Stimulated activated CD8-positive, alpha-beta memory T cell treated with anti-CD3 and anti-CD28 coated beads, Interleukin-4, amount 100 ng/mL, for 48 hours (primary cell): ENCODE data around the gene NUDT22.
A peak's percentile ranks its signal among the peaks of the same experiment; 100 is the strongest.

Source experiments
- DNase-seq: peaks from one replicate; pipeline ENCODE4 v3.0.0-alpha.2; 2020

NUDT22 gene

DNA sequence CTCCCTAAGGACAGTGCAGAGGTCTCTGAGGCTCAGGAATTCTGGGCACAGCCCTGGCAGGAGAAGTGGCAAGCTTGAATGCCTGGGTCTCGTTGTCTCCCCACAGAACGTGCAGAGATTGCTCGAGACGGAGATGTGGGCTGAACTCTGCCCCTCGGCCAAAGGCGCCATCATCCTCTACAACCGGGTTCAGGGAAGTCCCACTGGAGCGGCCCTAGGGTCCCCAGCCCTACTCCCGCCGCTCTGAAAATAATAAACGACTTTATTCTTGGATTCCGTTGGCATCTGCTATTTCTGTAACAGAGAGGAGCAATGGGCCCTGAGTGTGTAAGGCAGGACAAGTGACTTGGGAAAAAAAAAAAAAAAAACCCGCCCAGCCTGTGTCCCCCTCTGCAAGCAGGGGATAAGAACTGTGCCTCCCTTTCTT is 3.7 kb downstream of the NUDT22 start:
- DNase-seq = no peak

GRCh38 chr11:64230171-64230984 is 4.3 kb downstream of the NUDT22 start, which contains the start of gene DNAJC4:
Gene DNAJC4 (plus strand): TSS chr11:64230548. CDS start chr11:64230855, 307 bp downstream.
- peak; percentile 93 for DNase-seq

GRCh38 chr11:64230985-64231365 is 4.9 kb downstream of the NUDT22 start:
- no peak for DNase-seq

- no peak for DNase-seq
Observed at GRCh38 chr11:64231546-64231945, 5.5 kb downstream of the NUDT22 start.

DNA sequence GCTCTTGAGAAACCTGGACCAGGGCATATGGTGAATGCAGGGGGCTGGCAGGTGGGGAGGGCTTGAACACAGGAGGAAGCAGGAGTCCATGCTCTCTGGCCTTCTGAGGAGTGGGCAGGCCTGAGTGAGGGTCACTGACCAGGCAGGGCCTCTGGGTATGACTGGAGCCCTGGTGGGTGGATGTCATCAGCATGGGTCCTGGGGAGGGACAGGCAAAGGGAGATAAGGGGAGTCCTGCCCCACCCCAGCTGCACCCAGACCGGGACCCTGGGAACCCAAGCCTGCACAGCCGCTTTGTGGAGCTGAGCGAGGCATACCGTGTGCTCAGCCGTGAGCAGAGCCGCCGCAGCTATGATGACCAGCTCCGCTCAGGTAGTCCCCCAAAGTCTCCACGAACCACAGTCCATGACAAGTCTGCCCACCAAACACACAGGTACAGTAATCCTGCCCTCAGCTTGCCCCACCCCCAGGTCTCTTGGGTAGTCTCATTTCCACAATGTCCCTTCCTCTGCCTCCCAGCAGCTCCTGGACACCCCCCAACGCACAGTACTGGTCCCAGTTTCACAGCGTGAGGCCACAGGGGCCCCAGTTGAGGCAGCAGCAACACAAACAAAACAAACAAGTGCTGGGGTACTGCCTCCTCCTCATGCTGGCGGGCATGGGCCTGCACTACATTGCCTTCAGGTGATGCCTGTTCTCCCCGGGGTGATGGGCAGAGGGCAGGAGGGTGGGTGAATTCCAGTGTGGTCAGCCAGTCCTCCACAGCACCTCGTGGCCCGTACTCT is 6.3 kb downstream of the NUDT22 start:
- DNase-seq = no peak

DNA sequence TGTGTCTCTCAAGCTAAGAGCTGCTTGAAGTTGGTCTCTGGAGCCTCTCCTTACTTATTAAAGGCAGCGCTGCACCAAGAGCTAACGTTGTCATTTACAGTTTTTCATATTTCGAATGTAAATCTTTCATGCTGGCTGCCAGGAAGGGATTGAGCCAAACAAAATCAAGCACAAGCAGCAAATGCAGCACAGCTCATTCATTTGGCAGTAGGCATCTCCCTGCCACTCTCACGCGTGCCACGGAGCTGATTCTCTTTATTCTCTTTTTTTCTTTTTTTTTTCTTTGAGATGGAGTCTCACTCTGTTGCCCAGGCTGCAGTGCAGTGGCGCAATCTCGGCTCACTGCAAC is 6.9 kb downstream of the NUDT22 start:
- DNase-seq = no peak

GRCh38 chr11:64233913-64234586 is 8.0 kb downstream of the NUDT22 start, which contains the start of gene VEGFB:
Gene VEGFB (plus strand): TSS chr11:64234584. CDS start chr11:64234834, 250 bp downstream.
- DNase-seq = peak; percentile 76

DNA sequence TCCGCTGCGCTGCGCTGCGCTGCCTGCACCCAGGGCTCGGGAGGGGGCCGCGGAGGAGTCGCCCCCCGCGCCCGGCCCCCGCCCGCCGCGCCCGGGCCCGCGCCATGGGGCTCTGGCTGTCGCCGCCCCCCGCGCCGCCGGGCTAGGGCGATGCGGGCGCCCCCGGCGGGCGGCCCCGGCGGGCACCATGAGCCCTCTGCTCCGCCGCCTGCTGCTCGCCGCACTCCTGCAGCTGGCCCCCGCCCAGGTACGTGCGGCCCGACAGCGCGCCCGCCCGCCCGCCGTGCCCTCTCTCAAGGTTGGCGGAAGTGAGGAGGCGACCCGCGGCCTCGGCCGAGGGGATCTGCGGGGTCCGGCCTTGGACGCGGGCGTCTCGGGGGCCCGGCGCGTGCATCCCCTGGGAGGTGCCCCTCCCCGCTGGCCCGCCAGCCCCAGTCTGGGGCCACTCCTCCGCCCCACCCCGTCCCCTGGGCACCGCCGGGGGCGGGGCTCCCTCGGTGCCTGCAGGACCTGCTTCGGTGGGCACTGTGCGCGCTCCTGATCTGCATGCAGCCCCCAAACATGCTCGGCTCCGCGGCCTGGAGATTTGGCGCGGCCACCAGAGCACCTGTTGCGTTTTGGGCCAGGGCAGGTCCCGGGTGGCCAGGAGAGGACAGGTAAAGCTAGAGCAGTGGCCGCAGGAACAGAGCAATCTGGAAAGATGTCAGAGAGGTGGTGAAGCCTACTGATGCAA is 8.7 kb downstream of the NUDT22 start:
- peak; percentile 68 for DNase-seq

- no peak for DNase-seq
Observed at GRCh38 chr11:64235437-64236161, 9.5 kb downstream of the NUDT22 start.

GRCh38 chr11:64237484-64237951 is 11.4 kb downstream of the NUDT22 start:
- no peak for DNase-seq

GRCh38 chr11:64238076-64238475 is 12.0 kb downstream of the NUDT22 start:
- DNase-seq = no peak

- DNase-seq = no peak
Observed at GRCh38 chr11:64238999-64239398, 12.9 kb downstream of the NUDT22 start.

GRCh38 chr11:64239662-64240434 is 13.8 kb downstream of the NUDT22 start:
- DNase-seq = no peak

DNA sequence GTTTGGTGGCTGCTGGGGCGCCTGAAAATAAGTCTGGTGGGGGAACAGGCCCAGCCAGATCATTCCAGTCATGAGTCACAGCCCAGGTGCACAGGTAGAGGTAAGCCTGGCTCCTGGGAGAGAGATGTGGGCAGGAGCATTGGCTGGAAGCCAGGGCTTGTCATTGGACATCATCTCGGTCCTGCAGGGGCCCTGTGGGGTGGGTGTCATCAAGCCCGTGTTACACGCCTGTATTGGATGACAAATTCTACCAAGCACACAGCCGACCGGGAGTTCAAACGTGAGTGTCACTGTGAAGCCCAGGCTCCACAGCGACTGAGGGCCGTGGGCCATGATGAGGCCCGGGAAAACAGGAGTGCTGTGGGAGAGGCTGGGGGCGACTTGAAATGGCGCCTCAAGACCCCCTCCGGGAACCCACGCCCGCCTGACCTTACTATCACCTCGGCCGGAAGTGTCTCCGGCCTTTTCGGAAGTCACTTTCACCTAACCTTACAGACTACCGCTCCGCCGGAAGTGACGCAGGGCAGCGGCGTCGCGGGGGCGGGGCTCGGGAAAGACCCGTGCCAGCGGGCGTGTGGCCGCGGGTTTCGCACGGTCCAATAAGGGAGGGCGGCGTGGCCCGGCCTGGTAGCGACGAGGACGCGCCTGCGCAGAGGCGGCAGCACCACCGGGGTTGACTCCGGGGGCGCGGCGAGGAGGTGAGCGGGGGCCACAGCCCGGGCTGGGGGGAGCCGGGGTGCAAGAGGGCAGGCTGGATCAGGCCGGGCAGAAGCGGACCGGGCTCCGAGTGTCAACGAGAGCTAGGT is 14.6 kb downstream of the NUDT22 start, which contains the start of gene FKBP2:
FKBP2 (plus strand) TSS at position 661 of the 806 bp plus-strand sequence. CDS start 1,293 bp downstream, outside the sequence.
- peak; percentile 98 for DNase-seq

- peak; percentile 100 for DNase-seq
Observed at GRCh38 chr11:64241241-64241490, 15.1 kb downstream of the NUDT22 start.

DNA sequence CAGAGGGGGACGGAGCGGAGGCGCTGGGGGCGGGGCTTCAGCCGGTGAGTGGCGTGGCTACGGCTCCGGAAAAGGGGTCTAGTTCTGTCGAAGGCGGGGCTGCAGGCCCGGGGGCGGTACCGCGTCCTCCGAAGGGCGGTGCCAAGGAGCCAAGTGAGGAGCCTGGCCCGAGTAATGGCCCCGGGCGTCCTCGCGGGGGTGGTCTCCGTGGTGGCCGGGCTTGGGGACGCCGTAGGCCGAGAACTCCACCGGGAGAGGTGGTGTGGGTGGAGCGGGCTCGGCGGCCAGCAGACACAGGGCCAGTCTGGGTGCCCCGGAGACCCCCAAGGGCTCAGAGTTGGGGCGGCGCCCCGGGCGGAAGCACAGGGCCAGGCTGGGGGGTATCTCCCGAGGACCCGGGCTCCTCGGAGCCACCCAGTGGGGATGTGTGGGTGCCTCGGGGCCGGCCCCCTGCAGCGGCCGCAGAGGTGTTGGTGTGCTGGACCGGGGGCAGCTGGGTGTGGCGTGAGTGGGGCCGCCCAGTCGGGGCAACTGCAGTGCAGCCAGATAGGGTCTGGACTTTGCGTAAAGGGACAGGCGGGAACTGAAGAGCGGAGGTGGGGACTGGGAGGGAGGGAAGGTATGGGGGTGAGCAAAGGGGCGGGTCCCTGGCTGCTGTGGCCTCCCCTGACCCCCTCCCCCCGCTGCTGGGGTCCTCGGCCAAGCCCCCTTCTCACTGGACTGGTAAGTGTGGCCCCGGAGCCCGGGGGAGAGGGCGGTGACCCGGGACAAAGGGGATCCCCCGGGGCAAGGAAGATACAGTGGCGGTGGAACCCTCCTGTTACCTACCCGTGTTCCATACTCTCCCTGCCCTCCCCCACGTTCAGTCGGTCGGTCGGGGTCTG is 15.7 kb downstream of the NUDT22 start:
- DNase-seq = peak; percentile 55

GRCh38 chr11:64243236-64243854 is 17.3 kb downstream of the NUDT22 start:
- no peak for DNase-seq

GRCh38 chr11:64244107-64244506 is 18.0 kb downstream of the NUDT22 start:
- no peak for DNase-seq

- no peak for DNase-seq
Observed at GRCh38 chr11:64244966-64245365, 18.9 kb downstream of the NUDT22 start.
